Rectal smooth muscle tissue (tissue), 1 donor: ENCODE measurements around the gene ACTL10.
"Not testable (repeated sequence)": the region's sequence is repeated elsewhere in the genome, so short reads cannot be mapped to it uniquely, and the experiment has no call there.

Experiments
- H3K27ac ChIP-seq: one replicate; pipeline ENCODE4 v1.7.0; 2013; ENCODE audit warnings: low read depth, low read length, inconsistent platforms
- H3K27me3 ChIP-seq: one replicate; pipeline ENCODE4 v1.7.0; 2013; ENCODE audit warnings: low read length; ENCODE audit not compliant: control insufficient read depth, insufficient read depth
- H3K36me3 ChIP-seq: one replicate; pipeline ENCODE4 v1.7.0; 2013; ENCODE audit warnings: low read length; ENCODE audit not compliant: control insufficient read depth, insufficient read depth
- H3K4me1 ChIP-seq: one replicate; pipeline ENCODE4 v1.7.0; 2013; ENCODE audit warnings: low read length; ENCODE audit not compliant: control insufficient read depth, insufficient read depth
- H3K4me3 ChIP-seq: one replicate; pipeline ENCODE4 v1.7.0; 2013; ENCODE audit warnings: low read length
- H3K9ac ChIP-seq: one replicate; pipeline ENCODE4 v1.7.0; 2013; ENCODE audit warnings: low read length

ACTL10 gene

DNA sequence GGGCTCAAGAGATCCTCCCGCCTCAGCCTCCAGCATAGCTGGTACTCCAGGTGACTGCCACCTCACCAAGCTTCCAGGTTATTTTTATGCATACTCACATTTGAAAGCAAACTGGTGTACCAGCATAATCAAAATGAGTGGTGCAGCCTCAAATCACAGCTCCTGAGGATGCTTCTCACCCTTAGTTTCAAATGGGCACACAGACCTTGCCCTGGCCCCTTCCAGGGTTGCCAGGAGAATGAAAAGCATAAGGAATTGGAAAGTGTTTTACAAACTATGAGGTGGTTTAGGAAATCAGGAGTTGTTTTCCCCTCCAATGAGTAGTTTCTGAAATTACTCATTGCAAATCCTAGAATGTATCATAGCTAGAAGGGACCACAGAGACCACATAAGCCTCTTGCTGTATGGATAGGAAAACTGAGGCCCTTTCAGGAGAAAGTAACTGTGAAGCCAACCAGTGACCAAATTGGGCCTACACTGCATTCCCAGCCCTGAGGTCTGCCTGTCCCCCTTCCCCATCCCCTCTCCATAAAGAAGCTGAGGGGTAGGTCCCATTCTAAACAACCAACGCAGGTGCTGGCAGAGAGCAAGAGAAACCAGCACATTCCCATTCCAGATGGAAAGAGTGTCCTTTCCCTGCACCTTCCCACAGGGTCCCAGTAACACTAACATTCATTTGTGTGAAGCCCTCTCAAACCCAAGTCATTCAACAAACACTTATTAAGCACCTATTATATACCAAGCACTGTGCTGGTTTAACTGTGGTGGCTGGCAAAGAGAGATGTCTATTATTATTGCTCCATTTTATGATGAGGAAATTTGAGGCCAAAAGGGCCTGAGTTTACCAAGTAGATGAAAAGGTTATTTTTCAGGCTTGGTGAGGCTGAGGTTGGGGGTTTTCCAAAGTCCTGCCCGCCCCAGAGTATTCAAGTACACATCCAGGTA lies 21.5 kb downstream of the ACTL10 start:
- no peak overlapping the region for H3K9ac ChIP-seq
- no peaks in the 10 kb centered on the region for H3K27me3 ChIP-seq
- H3K4me3 ChIP-seq: no peak overlapping the region
- H3K36me3 ChIP-seq: no peaks in the 10 kb centered on the region
- H3K27ac ChIP-seq: no peak overlapping the region
- H3K4me1 ChIP-seq: peaks cover 7% of the 10 kb centered on the region

GRCh38 chr20:33688938-33689424 lies 22.2 kb downstream of the ACTL10 start:
- Histone ChIP-seq H3K27me3 (no peaks in the 10 kb centered on the region), H3K4me1 (peaks cover 7% of the 10 kb centered on the region), H3K9ac (no peak overlapping the region), H3K27ac (no peak overlapping the region), H3K4me3 (no peak overlapping the region), H3K36me3 (no peaks in the 10 kb centered on the region)

DNA sequence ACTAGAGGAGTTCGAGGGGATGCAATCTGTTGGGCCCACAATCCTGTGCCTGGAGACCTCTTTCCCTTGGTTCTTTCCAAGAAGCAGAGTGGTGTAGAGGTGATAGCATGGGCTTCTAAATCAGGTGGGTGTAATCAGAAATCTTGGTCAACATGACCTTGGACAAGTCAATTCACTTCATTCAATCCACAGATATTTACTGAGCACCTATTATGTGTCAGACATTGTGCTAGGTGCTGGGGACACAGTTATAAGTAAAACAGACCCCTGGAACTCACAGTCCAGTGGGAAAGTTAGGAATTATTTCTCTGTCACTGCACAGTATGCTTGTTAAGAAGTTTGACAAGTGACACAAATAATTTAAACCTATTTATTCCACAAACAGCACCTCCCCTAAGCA lies 22.8 kb downstream of the ACTL10 start:
- H3K4me3 ChIP-seq: no peak overlapping the region
- no peak overlapping the region for H3K9ac ChIP-seq
- H3K27ac ChIP-seq: no peak overlapping the region

GRCh38 chr20:33689973-33690372 lies 23.2 kb downstream of the ACTL10 start:
- no peak overlapping the region for H3K4me3 ChIP-seq
- no peaks in the 10 kb centered on the region for H3K27me3 ChIP-seq
- H3K36me3 ChIP-seq: no peaks in the 10 kb centered on the region
- H3K9ac ChIP-seq: no peak overlapping the region
- H3K4me1 ChIP-seq: peaks cover 9% of the 10 kb centered on the region
- H3K27ac ChIP-seq: no peak overlapping the region

More for the DNA sequence above, 22.8 kb downstream of the ACTL10 start:
- Histone ChIP-seq H3K4me1 (peaks cover 7% of the 10 kb centered on the region), H3K27me3 (no peaks in the 10 kb centered on the region), H3K36me3 (no peaks in the 10 kb centered on the region)

DNA sequence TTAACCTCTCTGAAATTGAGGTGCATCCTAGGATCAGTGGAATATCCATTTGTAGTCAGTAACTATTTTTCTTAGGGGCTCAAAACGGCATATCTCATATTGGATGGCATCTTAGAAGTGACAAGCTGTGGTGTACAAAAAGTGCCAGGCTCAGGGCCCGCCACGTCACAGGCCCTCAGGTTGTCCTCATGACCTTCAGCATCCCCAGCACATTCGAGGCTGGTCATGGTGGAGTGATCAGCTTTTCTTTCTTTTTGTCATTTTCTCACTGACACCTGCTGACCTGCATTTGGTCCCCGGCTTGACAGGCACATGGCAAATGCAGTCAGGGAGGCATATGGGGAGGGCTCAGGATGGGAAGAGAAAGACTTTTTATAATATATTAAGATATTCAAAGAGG lies 26.5 kb downstream of the ACTL10 start:
- Histone ChIP-seq H3K4me3 (no peak overlapping the region), H3K36me3 (no peaks in the 10 kb centered on the region), H3K4me1 (peaks cover 11% of the 10 kb centered on the region), H3K9ac (no peak overlapping the region), H3K27me3 (no peaks in the 10 kb centered on the region), H3K27ac (no peak overlapping the region)

GRCh38 chr20:33693741-33694638 lies 27.2 kb downstream of the ACTL10 start:
- Histone ChIP-seq H3K27me3 (no peaks in the 10 kb centered on the region), H3K9ac (no peak overlapping the region), H3K36me3 (no peaks in the 10 kb centered on the region), H3K4me1 (peaks cover 11% of the 10 kb centered on the region), H3K27ac (peak overlapping the region; percentile 49), H3K4me3 (no peak overlapping the region)

GRCh38 chr20:33694639-33695012 lies 27.9 kb downstream of the ACTL10 start:
- Histone ChIP-seq H3K27me3 (no peaks in the 10 kb centered on the region), H3K4me3 (no peak overlapping the region), H3K4me1 (peaks cover 11% of the 10 kb centered on the region), H3K27ac (no peak overlapping the region), H3K36me3 (no peaks in the 10 kb centered on the region), H3K9ac (no peak overlapping the region)

- H3K36me3 ChIP-seq: no peaks in the 10 kb centered on the region
- H3K27ac ChIP-seq: no peak overlapping the region
- H3K4me3 ChIP-seq: no peak overlapping the region
- no peaks in the 10 kb centered on the region for H3K27me3 ChIP-seq
- H3K4me1 ChIP-seq: peaks cover 11% of the 10 kb centered on the region
- no peak overlapping the region for H3K9ac ChIP-seq
These were observed 29.7 kb downstream of the ACTL10 start for GRCh38 chr20:33696448-33696847.

- Histone ChIP-seq H3K9ac (no peak overlapping the region), H3K4me1 (peaks cover 11% of the 10 kb centered on the region), H3K27me3 (no peaks in the 10 kb centered on the region), H3K36me3 (no peaks in the 10 kb centered on the region), H3K27ac (peak overlapping the region; percentile 63), H3K4me3 (no peak overlapping the region)
These were observed 30.4 kb downstream of the ACTL10 start for GRCh38 chr20:33697129-33697528.

GRCh38 chr20:33698966-33699365 lies 32.2 kb downstream of the ACTL10 start:
- H3K27me3 ChIP-seq, H3K9ac ChIP-seq, H3K27ac ChIP-seq, H3K4me3 ChIP-seq, H3K36me3 ChIP-seq: not testable (repeated sequence)
- H3K4me1 ChIP-seq: peaks cover 13% of the 10 kb centered on the region

DNA sequence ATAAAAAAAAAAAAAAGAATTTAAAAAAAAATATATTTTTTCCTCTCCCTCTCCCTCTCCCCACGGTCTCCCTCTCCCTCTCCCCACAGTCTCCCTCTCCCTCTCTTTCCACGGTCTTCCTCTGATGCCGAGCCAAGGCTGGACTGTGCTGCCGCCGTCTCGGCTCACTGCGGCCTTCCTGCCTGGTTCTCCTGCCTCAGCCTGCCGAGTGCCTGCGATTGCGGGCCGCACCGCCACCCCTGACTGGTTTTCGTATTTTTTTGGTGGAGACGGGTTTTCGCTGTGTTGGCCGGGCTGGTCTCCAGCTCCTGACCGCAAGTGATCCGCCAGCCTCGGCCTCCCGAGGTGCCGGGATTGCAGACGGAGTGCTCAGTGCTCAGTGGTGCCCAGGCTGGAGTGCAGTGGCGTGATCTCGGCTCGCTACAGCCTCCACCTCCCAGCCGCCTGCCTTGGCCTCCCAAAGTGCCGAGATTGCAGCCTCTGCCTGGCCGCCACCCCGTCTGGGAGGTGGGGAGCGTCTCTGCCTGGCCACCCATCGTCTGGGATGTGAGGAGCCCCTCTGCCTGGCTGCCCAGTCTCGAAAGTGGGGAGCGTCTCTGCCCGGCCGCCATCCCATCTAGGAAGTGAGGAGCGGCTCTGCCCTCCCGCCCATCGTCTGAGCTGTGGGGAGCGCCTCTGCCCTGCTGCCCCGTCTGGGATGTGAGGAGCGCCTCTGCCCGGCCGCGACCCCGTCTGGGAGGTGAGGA lies 34.1 kb downstream of the ACTL10 start:
- not testable (repeated sequence) for H3K27ac ChIP-seq, H3K4me3 ChIP-seq, H3K36me3 ChIP-seq, H3K9ac ChIP-seq, H3K27me3 ChIP-seq
- H3K4me1 ChIP-seq: peaks cover 11% of the 10 kb centered on the region
